GM12801 (cell line): Measurements from ENCODE around the gene MAGI2.

Experiments used
- TF ChIP-seq, protein P1 (sequence below): IDR thresholded peaks from one replicate; pipeline ENCODE4 v1.5.1; 2011; ENCODE audit warnings: control low read depth; ENCODE audit not compliant: insufficient read length; ENCODE audit errors: extremely low read depth

MAGI2 gene

DNA sequence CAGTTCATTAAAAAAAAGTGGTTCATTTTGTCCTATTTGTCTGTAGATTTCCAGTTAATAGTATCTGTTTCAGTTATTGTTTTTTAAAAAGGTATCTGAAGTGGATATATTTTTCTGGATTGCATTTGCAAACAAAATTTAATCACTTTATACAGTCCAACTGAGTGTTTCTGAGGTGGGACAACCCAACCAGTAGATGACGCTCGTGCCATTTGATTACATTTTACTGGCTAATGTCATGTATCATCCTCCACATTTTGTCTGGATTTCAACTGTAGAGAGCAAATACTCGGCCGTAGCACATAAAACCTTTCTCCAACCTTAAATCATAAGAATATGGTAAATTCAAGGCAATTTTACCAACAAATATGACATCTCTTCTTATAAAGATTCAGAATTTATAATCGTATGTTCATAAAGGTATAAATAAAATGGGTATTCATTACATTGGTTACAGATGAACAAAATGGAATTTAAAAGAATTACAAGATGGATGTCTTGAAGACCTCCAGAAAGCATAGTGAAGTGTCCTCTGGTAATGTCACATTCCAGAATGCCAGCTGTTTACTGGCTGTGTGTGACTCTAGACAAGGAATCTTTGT lies 865.9 kb downstream of the MAGI2 start:
- TF ChIP-seq, protein P1, sequence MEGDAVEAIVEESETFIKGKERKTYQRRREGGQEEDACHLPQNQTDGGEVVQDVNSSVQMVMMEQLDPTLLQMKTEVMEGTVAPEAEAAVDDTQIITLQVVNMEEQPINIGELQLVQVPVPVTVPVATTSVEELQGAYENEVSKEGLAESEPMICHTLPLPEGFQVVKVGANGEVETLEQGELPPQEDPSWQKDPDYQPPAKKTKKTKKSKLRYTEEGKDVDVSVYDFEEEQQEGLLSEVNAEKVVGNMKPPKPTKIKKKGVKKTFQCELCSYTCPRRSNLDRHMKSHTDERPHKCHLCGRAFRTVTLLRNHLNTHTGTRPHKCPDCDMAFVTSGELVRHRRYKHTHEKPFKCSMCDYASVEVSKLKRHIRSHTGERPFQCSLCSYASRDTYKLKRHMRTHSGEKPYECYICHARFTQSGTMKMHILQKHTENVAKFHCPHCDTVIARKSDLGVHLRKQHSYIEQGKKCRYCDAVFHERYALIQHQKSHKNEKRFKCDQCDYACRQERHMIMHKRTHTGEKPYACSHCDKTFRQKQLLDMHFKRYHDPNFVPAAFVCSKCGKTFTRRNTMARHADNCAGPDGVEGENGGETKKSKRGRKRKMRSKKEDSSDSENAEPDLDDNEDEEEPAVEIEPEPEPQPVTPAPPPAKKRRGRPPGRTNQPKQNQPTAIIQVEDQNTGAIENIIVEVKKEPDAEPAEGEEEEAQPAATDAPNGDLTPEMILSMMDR: no peak

DNA sequence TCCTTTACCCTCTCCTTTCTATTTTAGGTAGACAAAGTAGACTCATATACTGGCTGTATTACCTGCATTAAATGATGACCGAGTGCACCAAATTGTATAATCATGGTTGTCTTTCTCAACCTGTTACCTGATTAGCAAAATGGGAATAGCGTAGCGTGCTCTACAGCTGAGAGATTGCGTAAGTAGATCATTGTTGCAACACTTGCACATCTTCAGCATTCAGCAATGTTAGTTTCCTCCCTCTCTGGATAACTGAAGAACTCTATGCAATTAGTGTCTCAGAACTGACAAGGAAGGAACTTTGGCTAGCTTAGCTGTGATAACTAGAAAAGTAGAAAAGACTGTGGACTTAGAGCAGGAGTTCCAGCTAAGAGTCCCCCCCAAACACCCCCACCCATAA lies 867.5 kb downstream of the MAGI2 start:
- TF ChIP-seq, protein P1: no peak

DNA sequence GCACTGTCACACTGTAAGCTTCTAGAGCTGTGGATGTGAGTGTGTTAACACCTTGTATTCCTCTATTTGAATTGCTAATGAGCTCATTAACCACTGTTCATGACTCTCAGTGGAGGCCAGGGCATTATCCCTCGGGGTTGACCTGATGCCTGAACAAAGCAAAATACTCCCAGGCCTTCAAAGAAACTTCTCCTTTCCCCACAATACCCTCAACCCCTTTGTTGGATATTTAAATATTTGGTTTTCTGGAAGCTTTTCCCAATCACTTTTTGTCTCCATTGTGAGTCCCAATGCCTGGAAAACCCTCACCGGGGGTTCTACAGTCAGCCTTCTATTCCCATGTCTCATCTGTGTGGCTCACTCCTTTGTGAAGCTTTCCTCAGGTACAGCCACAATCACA lies 874.8 kb downstream of the MAGI2 start:
- TF ChIP-seq, protein P1: no peak

- TF ChIP-seq, protein P1: no peak
Observed at GRCh38 chr7:78576236-78576635, 877.2 kb downstream of the MAGI2 start.

DNA sequence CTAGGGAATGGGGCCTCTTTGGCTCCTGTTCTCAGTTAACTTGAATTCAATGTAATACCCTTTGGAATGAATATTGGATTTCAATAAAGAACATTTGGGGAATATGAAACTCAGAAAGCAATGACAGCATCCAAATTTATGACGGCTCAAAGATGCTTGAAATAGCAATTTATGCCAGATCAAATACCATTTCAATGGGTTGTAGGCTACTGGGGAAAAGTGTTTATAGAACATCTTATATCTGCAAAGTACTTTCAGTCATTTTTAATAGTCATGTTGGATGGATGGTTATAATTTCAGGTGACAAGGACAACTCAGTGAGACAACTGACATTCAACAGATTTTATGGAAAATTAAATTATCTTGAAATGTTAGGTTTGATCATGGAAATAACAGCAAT lies 882.2 kb downstream of the MAGI2 start:
- TF ChIP-seq, protein P1: no peak

DNA sequence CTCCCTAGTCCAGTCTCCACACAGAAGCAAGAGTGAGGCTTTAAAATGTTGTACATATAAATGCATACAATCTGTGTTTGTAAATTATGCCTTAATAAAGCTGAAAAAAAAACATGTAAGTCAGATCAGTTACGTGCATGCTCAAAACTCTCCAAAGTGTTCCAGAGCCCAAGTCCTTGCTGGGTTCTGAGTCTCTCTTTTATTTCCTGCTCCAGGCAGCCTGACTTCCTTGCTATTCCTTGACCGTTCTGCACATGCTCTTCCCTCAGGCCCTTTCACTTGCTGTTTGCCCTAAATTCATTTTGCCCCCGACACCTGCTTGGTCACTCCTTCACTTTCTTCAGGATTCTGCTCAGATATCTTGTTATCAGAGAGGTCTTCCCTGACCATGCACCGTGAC lies 884.8 kb downstream of the MAGI2 start:
- TF ChIP-seq, protein P1: no peak

DNA sequence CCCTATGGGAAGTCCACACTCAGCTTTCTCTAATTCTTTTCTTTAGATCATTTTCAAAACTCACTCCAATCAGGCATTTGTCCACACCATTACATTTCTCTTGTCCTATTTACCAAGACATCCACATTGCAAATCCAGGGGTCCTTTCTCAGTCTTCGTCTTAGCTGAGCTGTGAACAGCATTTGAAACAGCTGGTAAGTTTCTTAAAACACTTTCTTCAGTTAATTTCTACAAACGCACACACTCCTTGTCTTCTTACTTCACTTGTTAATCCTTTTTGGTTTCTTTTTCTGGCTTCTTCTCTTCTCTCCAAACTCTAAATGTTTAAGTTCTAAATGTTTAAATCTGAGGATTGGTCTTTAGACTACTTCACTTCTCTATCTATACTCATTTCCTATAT lies 885.6 kb downstream of the MAGI2 start:
- TF ChIP-seq, protein P1: no peak
